Left lung (tissue), 10 donors: ENCODE measurements around the gene SYNDIG1. TPM values are rescaled to one million over a fixed set of nuclear protein-coding genes. Genes with fewer than 3 reads are reported as not detected.

Source experiments
- ATAC-seq: fragments of 200-7000 bp; cut with Tn5 transposase; one replicate; pipeline ENCODE4 v1.9.1; 2020; ENCODE audit warnings: moderate library complexity
- DNase-seq, 4 donors: peaks; one replicate each; pipeline ENCODE4 v3.0.0-alpha.2; 2013 to 2020
- H3K27ac ChIP-seq, 2 donors: fragments of 200-600 bp; sonication (generic) in 1 of 2; one replicate each; pipeline versions ENCODE4 v1.5.0 to v1.8.0; 2020 to 2021
- H3K27me3 ChIP-seq, 2 donors: fragments of 200-600 bp; sonication (generic) in 1 of 2; one replicate each; pipeline versions ENCODE4 v1.5.0 to v1.8.0; 2020 to 2021
- H3K36me3 ChIP-seq, 2 donors: fragments of 200-600 bp; sonication (generic) in 1 of 2; one replicate each; pipeline versions ENCODE4 v1.5.0 to v1.8.0; 2020 to 2021
- H3K4me1 ChIP-seq, 2 donors: fragments of 200-600 bp; one replicate each; pipeline ENCODE4 v1.8.0; 2021
- H3K4me3 ChIP-seq, 2 donors: fragments of 200-600 bp; sonication (generic) in 1 of 2; one replicate each; pipeline versions ENCODE4 v1.5.0 to v1.8.0; 2020 to 2021; ENCODE audit warnings: mild to moderate bottlenecking in 1 of 2
- H3K9me3 ChIP-seq, 2 donors: fragments of 200-600 bp; sonication (generic) in 1 of 2; one replicate each; pipeline versions ENCODE4 v1.5.0 to v1.8.0; 2020 to 2021
- CTCF ChIP-seq, 2 donors: fragments of 200-600 bp; sonication (generic) in 1 of 2; IDR thresholded peaks; one replicate each; pipeline versions ENCODE4 v1.5.0 to v1.8.0; 2021; ENCODE audit warnings: antibody characterized with exemption in 2 of 2
- intact Hi-C, 2 donors: fragments of 100-400 bp; cut with DNase I; formaldehyde crosslinking; loops; one replicate each; pipeline versions ENCODE4 v1.11.2 to v1.14.2; 2022
- polyA plus RNA-seq, 6 donors: library from polyadenylated mRNA; unstranded; fragments of 120-200 nt; gene quantifications; one replicate each; pipeline ENCODE4 v1.2.1, GENCODE V29; 2013; ENCODE audit not compliant: insufficient read length in 6 of 6
- total RNA-seq, 2 donors: library from RNA; stranded (reverse); fragmentation: NEBNext Ultra II Directional; extraction: Animal tissue kit (Norgen Biotek cat#: 25700); gene quantifications; one replicate each; pipeline ENCODE4 v1.2.1, GENCODE V29; 2021
- donor health status: DM: no; HTN: yes; CAD: no.
- donor health status: DM: no; HTN: no; CAD: no.

SYNDIG1 gene
- total and polyA plus RNA-seq, 8 donors = 1.3 to 7.8 (median 5.4) TPM

GRCh38 chr20:24446811-24447210 is 22.6 kb upstream of the SYNDIG1 start:
- DNase-seq (no peak), ATAC-seq (no peak)
- no peaks in the 10 kb centered on the region for H3K4me1 ChIP-seq
- no peak overlapping the region for H3K4me3 ChIP-seq
- no peaks in the 10 kb centered on the region for H3K9me3 ChIP-seq
- intact Hi-C loops = no loop called here
- no peak overlapping the region for H3K27ac ChIP-seq
- peaks cover 0 to 25% of the 10 kb centered on the region in 2 donors for H3K27me3 ChIP-seq
- H3K36me3 ChIP-seq = no peaks in the 10 kb centered on the region
- TF ChIP-seq CTCF (IDR thresholded peaks at IDR 0.05) = no peak

- no peak overlapping the region for H3K27ac ChIP-seq
- intact Hi-C loops = no loop called here
- no peak for ATAC-seq
- H3K9me3 ChIP-seq = no peaks in the 10 kb centered on the region
- no peaks in the 10 kb centered on the region for H3K36me3 ChIP-seq
- no peak for TF ChIP-seq CTCF (IDR thresholded peaks at IDR 0.05)
- peaks cover 0 to 35% of the 10 kb centered on the region in 2 donors for H3K27me3 ChIP-seq
- DNase-seq = no peak
- no peak overlapping the region for H3K4me3 ChIP-seq
- no peaks in the 10 kb centered on the region for H3K4me1 ChIP-seq
Observed at GRCh38 chr20:24448170-24448569, 21.3 kb upstream of the SYNDIG1 start.

GRCh38 chr20:24449026-24449720 is 20.3 kb upstream of the SYNDIG1 start:
- no peaks in the 10 kb centered on the region for H3K36me3 ChIP-seq

GRCh38 chr20:24450177-24450576 is 19.3 kb upstream of the SYNDIG1 start:
- Histone ChIP-seq H3K36me3 (no peaks in the 10 kb centered on the region), H3K27me3 (peaks cover 0 to 34% of the 10 kb centered on the region in 2 donors), H3K27ac (no peak overlapping the region), H3K4me1 (no peaks in the 10 kb centered on the region), H3K9me3 (no peaks in the 10 kb centered on the region), H3K4me3 (no peak overlapping the region)
- DNase-seq = no peak
- no peak for TF ChIP-seq CTCF (IDR thresholded peaks at IDR 0.05)
- no peak for ATAC-seq
- intact Hi-C loops = no loop called here

More at GRCh38 chr20:24449026-24449720, 20.3 kb upstream of the SYNDIG1 start:
- no peaks in the 10 kb centered on the region for H3K4me1 ChIP-seq
- no peaks in the 10 kb centered on the region for H3K9me3 ChIP-seq
- no peak overlapping the region for H3K27ac ChIP-seq
- ATAC-seq = no peak
- TF ChIP-seq CTCF (IDR thresholded peaks at IDR 0.05) = no peak
- intact Hi-C loops = no loop called here
- H3K4me3 ChIP-seq = no peak overlapping the region
- DNase-seq = no peak
- H3K27me3 ChIP-seq = peaks cover 0 to 36% of the 10 kb centered on the region in 2 donors

- Histone ChIP-seq H3K4me1 (no peaks in the 10 kb centered on the region), H3K4me3 (no peak overlapping the region), H3K36me3 (no peaks in the 10 kb centered on the region), H3K27ac (no peak overlapping the region), H3K9me3 (no peaks in the 10 kb centered on the region), H3K27me3 (peaks cover 0 to 32% of the 10 kb centered on the region in 2 donors)
- TF ChIP-seq CTCF (IDR thresholded peaks at IDR 0.05) = no peak
- ATAC-seq = no peak
- no peak for DNase-seq
- intact Hi-C loops = no loop called here
Observed at GRCh38 chr20:24450624-24451376, 18.6 kb upstream of the SYNDIG1 start.
